Occipital lobe (tissue), 2 donors: Measurements from ENCODE around the gene CNTN5. TPM values are rescaled to one million over a fixed set of nuclear protein-coding genes. Genes with fewer than 3 reads are reported as not detected.

Source experiments
- DNase-seq: peaks from one replicate; lab custom pipeline; 2025; lab: John Stamatoyannopoulos, UW
- total RNA-seq: library from RNA; depleted of rRNA; stranded (reverse); fragments of >200 nt; gene quantifications from one replicate; pipeline ENCODE4 v1.2.3, GENCODE V29; 2014

CNTN5 gene
- total RNA-seq, 1 donor from 2014 or later, result 10.6 TPM

GRCh38 chr11:99505831-99506230 lies 485.1 kb downstream of the CNTN5 start:
- DNase-seq, result no peak

DNA sequence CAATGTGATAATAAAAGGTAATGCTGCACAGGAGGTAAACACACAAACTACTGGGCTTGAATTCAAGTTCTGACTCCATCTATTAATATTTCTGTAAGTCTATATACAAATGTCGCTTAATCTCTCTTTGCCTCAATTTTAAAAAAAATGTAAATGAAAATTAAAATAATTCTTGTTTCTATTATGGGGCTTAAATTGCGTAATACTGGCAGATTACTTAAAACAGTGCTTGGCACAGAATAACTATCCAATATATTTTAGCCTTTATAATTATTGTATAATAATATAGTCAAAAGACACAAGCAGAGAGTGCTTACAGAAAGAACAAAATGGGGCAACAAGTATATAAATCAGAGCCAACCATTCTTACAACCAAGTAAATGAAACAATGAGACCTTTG lies 489.1 kb downstream of the CNTN5 start:
- no peak for DNase-seq

- DNase-seq, result no peak
Measured at GRCh38 chr11:99513368-99513767, 492.6 kb downstream of the CNTN5 start.

- DNase-seq, result no peak
Measured at GRCh38 chr11:99519095-99519494, 498.3 kb downstream of the CNTN5 start.

GRCh38 chr11:99522467-99523173 lies 501.9 kb downstream of the CNTN5 start:
- DNase-seq, result no peak

DNA sequence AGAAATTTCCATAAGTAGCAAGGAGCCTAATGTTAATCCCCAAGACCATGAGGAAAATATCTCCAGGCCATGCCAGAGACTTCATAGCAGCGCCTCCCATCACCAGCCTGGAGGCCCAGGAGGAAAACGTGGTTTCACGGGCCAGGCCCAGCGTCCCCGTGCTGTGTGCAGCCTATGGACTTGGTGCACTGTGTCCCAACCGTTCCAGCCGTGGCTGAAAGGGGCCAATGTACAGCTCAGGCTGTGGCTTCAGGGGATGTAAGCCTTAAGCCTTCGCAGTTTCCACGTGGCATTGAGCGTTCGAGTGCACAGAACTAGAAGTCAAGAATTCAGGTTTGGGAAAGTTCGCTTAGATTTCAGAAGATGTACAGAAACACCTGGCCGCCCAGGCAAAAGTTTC lies 510.7 kb downstream of the CNTN5 start:
- DNase-seq, result no peak

DNA sequence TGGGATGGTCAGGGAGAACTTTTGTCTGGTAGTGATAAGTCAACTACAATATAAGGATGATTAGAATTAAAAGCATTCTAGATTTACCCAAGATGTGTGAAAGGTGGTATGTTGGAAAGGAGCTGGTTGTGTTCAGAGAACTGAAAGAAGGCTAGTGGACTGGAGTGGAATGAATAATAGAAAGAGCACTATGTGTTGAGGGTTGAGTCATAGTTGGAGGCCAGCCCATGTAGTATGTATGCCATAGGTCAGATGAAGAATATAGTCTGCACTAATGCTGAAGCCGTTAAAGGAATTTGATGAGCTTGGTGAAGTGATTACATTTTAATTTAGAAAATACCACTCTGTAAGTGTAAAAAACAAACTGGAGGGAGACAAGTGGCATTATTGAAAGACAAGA lies 514.1 kb downstream of the CNTN5 start:
- DNase-seq, result no peak

GRCh38 chr11:99535406-99535805 lies 514.7 kb downstream of the CNTN5 start:
- DNase-seq, result no peak

DNA sequence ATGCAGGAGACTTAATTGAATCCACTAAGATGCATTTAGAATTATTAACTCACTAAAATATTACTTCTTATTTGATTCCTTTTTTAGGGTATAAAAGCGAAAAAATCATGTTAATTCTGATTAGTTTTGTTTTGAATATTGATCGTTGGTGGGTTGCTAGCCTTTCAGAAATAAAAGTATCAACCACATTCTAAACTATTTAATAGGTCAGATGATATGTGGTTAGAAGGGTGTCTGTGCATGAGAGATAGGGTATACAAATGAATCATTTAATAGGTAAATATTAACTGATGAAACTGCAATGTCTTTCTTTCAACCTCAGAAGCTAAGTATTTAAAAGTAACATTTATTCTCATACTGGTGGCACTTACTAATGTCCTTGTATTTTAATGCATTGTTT lies 515.1 kb downstream of the CNTN5 start:
- no peak for DNase-seq

DNA sequence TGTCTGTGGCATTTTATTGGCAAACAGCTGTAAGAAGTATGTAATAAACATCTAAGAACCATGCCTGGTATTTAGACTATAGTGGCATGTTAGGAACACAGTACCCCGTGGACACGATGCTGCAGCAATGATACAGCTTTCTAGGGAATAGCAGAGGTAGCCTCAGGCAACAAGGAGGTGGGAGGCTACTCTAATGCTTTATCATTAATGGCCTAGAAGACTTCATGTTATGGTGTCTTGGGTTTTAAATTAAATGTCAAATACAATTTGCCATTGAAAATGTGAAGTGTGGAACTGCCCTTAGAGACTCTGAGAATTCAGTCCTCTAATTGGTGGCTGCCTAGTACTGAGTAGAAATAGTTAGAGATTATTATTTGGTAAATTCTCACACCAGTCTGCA lies 516.9 kb downstream of the CNTN5 start:
- DNase-seq, result no peak

GRCh38 chr11:99545616-99546015 lies 524.9 kb downstream of the CNTN5 start:
- no peak for DNase-seq

GRCh38 chr11:99548264-99548663 lies 527.5 kb downstream of the CNTN5 start:
- DNase-seq, result no peak

GRCh38 chr11:99554232-99554903 lies 533.6 kb downstream of the CNTN5 start:
- no peak for DNase-seq

GRCh38 chr11:99555486-99555885 lies 534.7 kb downstream of the CNTN5 start:
- no peak for DNase-seq

DNA sequence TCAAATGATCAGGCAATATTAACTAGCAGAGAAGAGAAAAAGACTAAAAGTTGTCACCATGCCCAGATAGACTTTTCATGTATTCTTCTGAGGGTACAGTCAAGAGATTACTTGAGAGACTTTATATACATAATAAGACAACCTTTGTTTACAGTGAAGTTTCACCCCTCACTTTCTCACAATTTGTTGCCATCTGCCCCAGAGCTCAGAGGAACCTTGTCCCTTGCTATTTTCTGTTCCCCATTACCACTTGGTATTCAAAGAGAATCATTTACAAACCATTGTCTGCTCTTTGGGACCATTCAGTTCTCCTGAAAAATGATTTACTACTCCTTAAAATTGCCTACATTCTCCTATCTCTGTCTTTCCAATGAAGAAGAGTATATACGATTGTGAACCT lies 544.6 kb downstream of the CNTN5 start:
- no peak for DNase-seq

GRCh38 chr11:99567334-99567956 lies 546.7 kb downstream of the CNTN5 start:
- DNase-seq, result no peak

DNA sequence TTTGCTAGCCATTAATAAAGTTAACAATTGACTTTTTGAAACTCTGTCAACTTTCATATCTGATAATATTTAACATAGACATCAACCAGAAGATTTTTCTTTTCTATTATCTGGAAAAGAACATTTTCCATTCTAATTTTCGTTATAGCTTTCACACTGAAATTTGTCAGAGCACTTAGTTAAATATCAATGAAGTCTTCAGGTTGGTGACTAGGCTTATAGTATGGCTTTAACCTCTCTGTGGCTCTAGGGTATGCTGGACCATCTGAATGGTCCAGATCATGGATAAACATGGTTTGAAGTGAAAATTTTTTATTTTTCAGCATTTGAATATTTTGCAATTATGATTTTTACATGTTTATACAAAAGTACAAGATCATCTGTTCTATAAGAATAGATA lies 548.1 kb downstream of the CNTN5 start:
- no peak for DNase-seq

DNA sequence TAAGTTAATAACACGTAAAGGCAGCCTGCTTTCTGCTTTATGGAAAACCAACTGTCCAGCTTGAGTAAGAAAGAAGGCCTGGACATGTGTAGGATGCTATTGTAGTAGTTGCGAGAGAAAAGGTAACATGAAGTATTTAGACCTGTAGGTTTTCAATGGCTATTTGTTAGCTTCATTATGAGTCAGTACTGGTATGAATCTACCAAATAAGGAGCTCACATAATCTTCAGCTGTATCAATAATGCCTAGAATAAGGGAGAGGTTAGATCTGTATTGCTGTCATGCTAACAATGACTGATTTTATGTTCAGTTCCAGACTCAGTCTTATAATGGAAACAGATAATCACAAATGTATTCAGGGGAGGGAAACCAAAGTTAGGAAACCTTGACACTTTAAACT lies 550.3 kb downstream of the CNTN5 start:
- no peak for DNase-seq

DNA sequence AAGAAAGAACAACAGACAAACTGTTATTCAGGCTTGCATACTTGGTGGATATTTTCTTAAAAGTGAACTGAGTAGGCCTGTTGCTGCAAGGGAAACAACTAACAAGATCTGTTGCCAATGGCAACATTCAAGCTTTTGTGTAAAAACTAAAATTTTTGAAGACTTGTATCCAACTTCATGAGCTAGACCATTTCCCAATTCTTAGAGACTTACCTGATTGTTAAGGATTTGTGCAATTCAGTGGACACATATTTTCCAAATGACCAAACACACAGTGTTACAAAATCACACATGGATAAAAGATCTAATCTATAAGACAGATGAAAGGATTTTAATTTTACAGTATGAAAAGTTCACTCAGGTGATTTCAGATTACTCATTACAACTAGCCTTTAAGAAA lies 564.1 kb downstream of the CNTN5 start:
- no peak for DNase-seq

- no peak for DNase-seq
Measured at GRCh38 chr11:99585606-99586005, 564.9 kb downstream of the CNTN5 start.

GRCh38 chr11:99589771-99590170 lies 569.0 kb downstream of the CNTN5 start:
- no peak for DNase-seq

GRCh38 chr11:99592266-99592665 lies 571.5 kb downstream of the CNTN5 start:
- no peak for DNase-seq

DNA sequence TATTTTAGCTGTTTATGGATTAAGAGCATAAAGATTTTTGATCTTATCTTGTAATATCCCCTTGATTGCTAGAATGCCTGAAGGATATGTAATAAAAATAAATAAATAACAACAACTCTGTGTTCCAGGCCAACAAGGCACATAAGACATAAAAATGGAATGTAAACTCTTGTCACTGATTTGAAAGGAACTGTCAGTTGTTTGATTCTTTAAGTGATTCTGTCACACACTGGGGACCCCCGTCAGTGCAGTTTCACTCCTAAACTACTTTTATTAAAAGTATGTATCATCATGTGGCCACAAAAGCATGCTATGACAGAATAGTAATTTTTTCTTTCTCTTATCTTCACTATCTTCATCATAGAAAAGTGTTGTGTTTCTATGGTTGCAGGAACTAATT lies 572.4 kb downstream of the CNTN5 start:
- DNase-seq, result no peak
